Measurements from ENCODE around the gene NR5A2.

The NR5A2 gene

GRCh38 chr1:200035956-200036618 lies 8.6 kb downstream of the NR5A2 start:
- DNase-seq (ENCODE audit: low read depth in 3 of 3): no peak

- no peak for DNase-seq (ENCODE audit: low read depth in 3 of 3)
Measured at GRCh38 chr1:200036619-200037270, 9.2 kb downstream of the NR5A2 start.

- DNase-seq (ENCODE audit: low read depth in 3 of 3): no peak
Measured at GRCh38 chr1:200037501-200037900, 10.0 kb downstream of the NR5A2 start.

GRCh38 chr1:200037904-200038303 lies 10.4 kb downstream of the NR5A2 start:
- DNase-seq (ENCODE audit: low read depth in 3 of 3): no peak

GRCh38 chr1:200038325-200038980 lies 10.9 kb downstream of the NR5A2 start:
- DNase-seq (ENCODE audit: low read depth in 3 of 3): no peak

GRCh38 chr1:200038981-200039848 lies 11.7 kb downstream of the NR5A2 start:
- DNase-seq (ENCODE audit: low read depth in 3 of 3): peak in 1 of 3 experiments; percentile 29

- DNase-seq (ENCODE audit: low read depth in 3 of 3): no peak
Measured at GRCh38 chr1:200039849-200040474, 12.5 kb downstream of the NR5A2 start.

GRCh38 chr1:200040481-200041138 lies 13.1 kb downstream of the NR5A2 start:
- DNase-seq (ENCODE audit: low read depth in 3 of 3): no peak

- DNase-seq (ENCODE audit: low read depth in 3 of 3): no peak
Measured at GRCh38 chr1:200041337-200042118, 14.0 kb downstream of the NR5A2 start.

- DNase-seq (ENCODE audit: low read depth in 3 of 3): no peak
Measured at GRCh38 chr1:200042119-200042551, 14.6 kb downstream of the NR5A2 start.

GRCh38 chr1:200042552-200043335 lies 15.2 kb downstream of the NR5A2 start:
- DNase-seq (ENCODE audit: low read depth in 3 of 3): no peak

- DNase-seq (ENCODE audit: low read depth in 3 of 3): no peak
Measured at GRCh38 chr1:200043336-200043668, 15.8 kb downstream of the NR5A2 start.

- no peak for DNase-seq (ENCODE audit: low read depth in 3 of 3)
Measured at GRCh38 chr1:200046115-200046514, 18.6 kb downstream of the NR5A2 start.

GRCh38 chr1:200048244-200048643 lies 20.7 kb downstream of the NR5A2 start:
- DNase-seq (ENCODE audit: low read depth in 3 of 3): no peak

- DNase-seq (ENCODE audit: low read depth in 3 of 3): no peak
Measured at GRCh38 chr1:200049810-200050209, 22.3 kb downstream of the NR5A2 start.

GRCh38 chr1:200051620-200052019 lies 24.1 kb downstream of the NR5A2 start:
- DNase-seq (ENCODE audit: low read depth in 3 of 3): no peak

- DNase-seq (ENCODE audit: low read depth in 3 of 3): no peak
Measured at GRCh38 chr1:200053091-200053490, 25.6 kb downstream of the NR5A2 start.

- DNase-seq (ENCODE audit: low read depth in 3 of 3): no peak
Measured at GRCh38 chr1:200053646-200054045, 26.1 kb downstream of the NR5A2 start.

- DNase-seq (ENCODE audit: low read depth in 3 of 3): no peak
Measured at GRCh38 chr1:200058341-200058740, 30.8 kb downstream of the NR5A2 start.

GRCh38 chr1:200062143-200062542 lies 34.6 kb downstream of the NR5A2 start:
- DNase-seq (ENCODE audit: low read depth in 3 of 3): no peak

Data from stimulated activated CD4-positive, alpha-beta T cell treated with anti-CD3 and anti-CD28 coated beads, TNF-alpha, amount 100 ng/mL, for 24 hours (primary cell).